ENCODE results near the gene SLC27A4. TPM values are rescaled to one million over a fixed set of nuclear protein-coding genes. Genes with fewer than 3 reads are reported as not detected.

SLC27A4 gene
- total RNA-seq, result 23.9 TPM

DNA sequence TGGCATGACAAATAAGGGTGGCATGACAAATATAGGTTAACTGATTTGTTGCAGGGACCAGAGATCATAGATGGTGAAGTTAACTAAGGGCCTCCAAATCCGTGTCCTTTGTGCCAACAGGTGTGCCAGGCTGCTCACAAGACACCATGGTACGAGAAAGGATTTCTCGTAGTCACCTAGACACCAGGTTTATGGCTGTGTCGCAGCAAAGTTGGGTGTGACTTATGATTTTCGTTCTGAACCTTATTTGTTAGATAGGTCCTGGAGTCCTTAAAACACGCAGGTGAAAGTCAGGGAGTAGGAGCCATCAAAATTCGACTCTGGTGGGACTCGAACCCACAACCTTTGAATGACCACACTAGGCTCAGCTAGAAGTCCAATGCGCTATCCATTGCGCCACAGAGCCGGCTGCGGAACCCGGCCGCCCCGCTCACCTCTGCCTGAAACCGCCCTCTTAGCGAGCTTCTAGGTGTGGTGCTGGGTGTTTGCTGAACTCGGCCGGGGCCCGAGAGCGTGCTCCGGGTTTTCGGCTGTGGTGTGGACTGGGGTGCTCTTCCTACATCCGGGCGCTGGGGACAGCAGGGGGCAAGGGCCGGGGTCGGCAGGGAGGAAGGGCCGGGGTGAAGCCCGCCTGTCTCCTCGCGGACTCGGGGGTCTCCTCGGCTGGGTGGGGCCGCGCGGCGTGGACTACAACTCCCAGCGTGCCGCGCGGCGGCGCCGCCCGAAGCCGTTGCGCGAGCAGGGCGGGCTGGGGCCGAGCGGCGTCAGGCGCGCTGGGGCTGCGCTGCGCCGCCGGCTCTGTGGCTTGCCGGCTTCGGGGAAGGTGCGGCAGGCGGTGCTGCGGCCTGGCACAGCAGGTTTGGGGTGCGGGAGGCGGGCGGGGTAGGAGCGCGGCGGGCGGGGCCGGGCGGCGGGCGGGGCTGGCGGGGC lies at the start of gene SLC27A4:
Gene SLC27A4 (plus strand): TSS at position 767 of the 930 bp plus-strand sequence. CDS start 2,606 bp downstream, outside the sequence.
- peak; percentile 66 for DNase-seq

GRCh38 chr9:128292009-128292408 lies 48.3 kb upstream of the SLC27A4 start:
- no peak for DNase-seq

DNA sequence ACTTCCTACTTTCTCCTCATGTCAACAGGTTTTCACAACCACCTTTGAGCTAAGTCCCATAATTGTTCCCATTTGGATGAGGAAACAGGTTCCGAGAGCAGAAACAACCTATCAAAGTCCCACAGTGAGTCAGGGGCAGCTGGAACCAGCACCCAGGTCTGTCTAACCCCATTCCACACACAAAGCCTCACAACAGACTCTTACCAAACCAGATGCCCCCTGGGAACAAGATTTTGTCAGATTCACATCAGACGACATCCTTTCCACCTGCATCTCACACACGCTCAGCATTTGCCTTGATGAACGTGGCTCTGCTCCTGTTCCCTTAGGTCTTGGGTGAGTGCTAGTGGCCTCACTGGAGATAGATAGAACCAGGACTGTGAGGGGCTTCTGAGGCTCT lies 47.2 kb upstream of the SLC27A4 start:
- DNase-seq, result no peak

DNA sequence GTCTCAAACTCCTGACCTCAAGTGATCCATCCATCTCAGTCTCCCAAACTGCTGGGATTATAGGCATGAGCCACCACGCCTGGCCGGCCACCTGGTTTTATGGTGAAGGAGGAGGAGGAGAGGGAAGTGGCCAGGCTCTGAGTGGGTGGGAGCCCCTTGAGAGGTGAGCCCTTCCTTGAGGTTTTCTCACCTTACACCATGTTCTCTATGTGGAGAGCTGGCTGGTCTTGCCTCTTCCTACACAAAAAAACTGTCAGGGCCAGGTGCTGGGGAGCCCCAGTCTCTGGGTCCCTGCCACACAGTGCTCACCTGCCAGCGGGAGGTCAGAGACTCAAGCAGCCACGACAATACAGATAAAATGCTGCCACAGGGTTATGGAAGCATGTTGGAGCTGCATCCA lies 46.2 kb upstream of the SLC27A4 start:
- no peak for DNase-seq

DNA sequence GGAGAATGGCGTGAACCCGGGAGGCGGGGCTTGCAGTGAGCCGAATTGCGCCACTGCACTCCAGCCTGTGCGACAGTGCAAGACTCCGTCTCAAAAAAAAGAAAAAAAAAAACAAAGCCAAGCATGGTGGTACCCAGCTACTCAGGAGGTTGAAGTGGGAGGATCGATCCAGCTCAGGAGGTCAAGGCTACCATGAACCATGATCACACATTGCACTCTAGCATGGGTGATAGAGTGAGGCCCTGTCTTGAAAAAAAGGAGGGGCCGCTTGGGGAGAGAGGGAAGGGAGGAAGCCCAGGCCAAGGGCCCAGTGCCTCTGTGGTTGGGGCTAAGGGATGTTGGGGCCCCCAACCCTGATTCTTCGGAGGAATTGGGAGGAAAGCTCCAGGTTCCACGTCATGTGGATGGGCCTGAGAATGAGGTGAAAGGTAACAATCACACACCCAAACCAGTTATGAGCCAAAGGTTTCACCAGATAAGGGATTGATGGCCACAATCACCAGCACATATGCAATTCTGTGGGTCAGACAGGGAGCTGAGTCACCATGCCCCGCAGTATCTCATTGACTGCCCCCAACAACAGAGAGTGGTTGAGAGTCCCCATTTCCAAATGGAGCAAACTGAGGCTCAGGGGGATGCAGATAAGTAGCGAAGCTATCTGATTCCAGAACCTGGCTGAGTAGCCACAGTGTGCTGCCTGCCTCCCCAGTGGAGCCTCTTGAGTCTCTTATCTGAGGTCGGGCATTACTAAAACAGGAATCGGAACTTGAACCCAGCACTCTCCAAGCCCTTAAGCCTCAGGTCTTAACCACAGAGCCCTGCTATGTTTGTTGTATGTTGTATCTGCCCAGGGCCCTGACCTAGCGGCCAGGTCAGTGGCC lies 43.7 kb upstream of the SLC27A4 start:
- no peak for DNase-seq

GRCh38 chr9:128297221-128297773 lies 43.0 kb upstream of the SLC27A4 start:
- no peak for DNase-seq

- no peak for DNase-seq
Measured at GRCh38 chr9:128298535-128299482, 41.5 kb upstream of the SLC27A4 start.

GRCh38 chr9:128304136-128304970 lies 36.0 kb upstream of the SLC27A4 start:
- DNase-seq, result no peak

GRCh38 chr9:128304971-128305288 lies 35.4 kb upstream of the SLC27A4 start:
- no peak for DNase-seq

DNA sequence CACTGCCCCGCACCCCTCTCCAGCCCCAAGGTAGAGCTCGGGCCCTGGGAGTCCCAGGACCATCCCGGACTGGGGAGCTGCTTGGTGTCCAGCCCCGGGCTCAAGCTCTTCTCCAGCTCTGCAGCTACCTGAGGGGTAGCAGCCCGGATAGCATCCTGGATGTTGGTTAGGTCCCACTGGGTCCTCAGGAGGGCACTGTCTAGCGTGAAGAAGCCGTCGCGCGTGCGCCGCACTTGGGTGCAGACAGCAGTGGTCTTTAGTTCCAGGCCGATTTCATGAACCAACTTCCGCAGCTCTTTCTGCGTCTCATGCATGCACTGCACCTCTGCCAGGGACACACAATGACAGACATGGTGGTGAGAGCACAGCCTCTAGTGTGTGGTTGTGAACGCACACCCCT lies 30.8 kb upstream of the SLC27A4 start:
- DNase-seq, result no peak

- DNase-seq, result no peak
Measured at GRCh38 chr9:128310461-128310860, 29.9 kb upstream of the SLC27A4 start.

DNA sequence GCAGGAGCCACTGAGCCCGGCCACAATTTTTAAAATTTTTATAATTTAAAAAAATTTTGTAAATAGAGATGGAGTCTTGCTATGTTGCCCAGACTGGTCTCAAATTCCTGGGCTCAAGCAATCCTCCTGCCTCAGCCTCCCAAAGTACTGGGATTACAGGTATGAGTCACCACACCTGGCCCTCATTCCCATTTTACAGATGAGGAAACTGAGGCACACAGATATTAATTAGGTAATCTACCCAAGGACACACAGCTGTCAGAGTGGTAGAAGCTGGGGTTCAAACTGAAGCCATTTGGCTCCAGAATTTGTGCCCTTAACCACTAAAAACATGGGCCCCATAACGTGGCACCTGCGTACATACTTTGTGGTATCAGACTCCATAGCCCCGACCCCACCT lies 25.6 kb upstream of the SLC27A4 start:
- DNase-seq, result no peak

DNA sequence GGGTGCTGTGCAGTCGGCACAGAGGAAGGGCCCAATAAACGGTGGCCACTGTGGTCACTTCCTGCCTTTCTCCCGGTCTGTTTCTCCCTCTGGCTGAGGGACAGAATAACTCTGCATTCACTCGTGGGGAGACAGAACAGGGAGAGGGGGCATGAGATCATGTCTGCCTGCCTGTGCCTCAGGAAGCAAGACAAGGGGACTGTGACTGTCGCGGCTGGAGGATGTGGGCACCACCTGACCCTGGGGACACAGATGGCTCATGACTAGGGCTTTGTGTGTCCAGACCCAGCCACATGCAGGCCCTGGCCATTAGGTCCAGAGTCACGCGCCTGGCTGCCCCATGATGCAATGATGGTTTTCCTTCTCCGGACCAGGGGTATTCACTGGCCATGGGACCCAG lies 23.9 kb upstream of the SLC27A4 start:
- peak; percentile 82 for DNase-seq

DNA sequence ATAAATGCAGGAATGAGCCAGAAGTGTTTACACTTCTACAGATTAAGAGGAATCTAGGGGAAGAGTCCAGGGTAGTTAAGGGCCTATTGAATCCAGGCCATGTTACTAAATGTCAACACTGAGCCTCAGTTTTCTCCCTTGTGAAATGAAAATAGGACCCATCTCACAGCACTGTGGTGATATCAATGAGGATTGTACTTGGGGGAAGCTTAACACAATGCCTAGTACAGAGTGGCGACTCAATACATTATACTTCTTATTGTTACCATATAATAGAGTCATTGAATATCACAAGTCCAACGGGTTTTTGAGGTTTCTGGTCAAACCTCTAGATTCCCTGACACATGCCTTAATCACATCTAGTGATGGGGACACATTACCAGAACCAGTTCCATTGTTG lies 22.7 kb upstream of the SLC27A4 start:
- DNase-seq, result no peak

- DNase-seq, result no peak
Measured at GRCh38 chr9:128321343-128321742, 19.0 kb upstream of the SLC27A4 start.

- DNase-seq, result no peak
Measured at GRCh38 chr9:128321879-128322403, 18.4 kb upstream of the SLC27A4 start.

- peak; percentile 91 for DNase-seq
Measured at GRCh38 chr9:128322404-128323211, 17.7 kb upstream of the SLC27A4 start, which contains the start of the genes COQ4 and TRUB2. Gene COQ4 (plus strand): TSS chr9:128322839. CDS start chr9:128322859, 20 bp downstream. Gene TRUB2 (minus strand): TSS chr9:128322447. CDS start chr9:128322408, 39 bp downstream.

DNA sequence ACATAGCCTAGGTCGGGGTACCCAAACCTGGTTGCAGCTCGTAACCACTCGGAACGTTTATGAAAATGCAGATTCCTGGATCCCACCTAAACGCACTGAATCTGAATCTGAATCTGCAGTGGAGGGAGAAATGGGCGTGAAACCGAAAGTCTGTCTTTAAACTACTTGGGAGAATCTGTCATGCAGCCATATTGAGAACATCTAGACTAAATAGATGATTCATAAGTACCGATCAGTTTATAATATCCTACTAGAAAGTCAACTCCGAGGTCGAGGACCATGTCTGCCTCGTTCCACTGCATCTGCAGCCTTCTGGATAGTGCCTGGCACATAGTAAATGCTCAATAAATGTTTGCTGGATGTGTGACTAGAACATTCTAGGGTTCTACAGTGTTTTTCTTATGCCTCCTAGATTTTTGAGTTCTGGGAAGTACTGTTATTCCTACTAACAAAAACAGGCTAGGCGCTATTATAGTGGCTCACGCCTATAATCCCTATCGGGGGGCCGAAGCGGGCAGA lies 17.1 kb upstream of the SLC27A4 start:
- no peak for DNase-seq

DNA sequence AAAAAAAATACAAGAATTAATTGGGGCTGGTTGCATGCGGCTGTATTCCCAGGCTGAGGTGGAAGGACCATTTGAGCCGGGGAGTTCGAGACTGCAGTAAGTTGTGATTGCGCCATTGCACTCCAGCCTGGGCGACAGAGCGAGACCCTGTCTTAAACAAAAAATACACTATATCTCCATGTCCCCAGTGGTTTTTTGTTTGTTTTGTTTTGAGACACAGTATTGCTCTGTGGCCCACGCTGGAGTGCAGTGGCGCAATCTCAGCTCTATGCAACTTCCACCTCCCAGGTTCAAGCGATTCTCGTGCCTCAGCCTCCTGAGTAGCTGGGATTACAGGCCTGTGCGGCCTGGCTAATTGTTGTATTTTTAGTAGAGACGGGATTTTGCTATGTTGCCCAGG lies 16.5 kb upstream of the SLC27A4 start:
- DNase-seq, result no peak

All from occipital lobe (tissue), 2 donors.